ENCODE measurements around the gene MAPKAPK2.

MAPKAPK2 gene

GRCh38 chr1:206783506-206783905 is 98.8 kb downstream of the MAPKAPK2 start:
- DNase-seq, result no peak
